Measurements from ENCODE around the gene KISS1.
A peak's percentile ranks its signal among the peaks of the same experiment; 100 is the strongest.

KISS1 gene

DNA sequence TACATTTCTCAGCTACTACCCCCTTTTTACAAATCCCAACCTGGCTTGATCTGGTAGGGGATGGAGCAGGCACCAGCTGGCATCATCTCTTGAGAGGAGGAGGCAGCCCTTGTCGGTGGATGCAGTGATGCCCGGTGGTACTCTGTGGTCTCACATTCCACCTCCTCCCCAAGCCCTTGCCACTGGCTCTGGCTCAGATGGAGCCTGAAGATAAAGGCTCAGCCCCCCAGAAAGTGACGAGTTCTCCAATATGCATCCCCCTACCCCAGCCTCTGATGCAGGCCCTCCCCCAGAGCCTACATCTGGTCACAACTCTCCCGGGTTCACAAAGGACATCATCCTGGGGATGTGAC, 21.3 kb upstream of the KISS1 start:
- no peak for DNase-seq

- no peak for DNase-seq
These were observed 20.8 kb upstream of the KISS1 start for GRCh38 chr1:204216880-204217647.

- DNase-seq, result no peak
These were observed 19.9 kb upstream of the KISS1 start for GRCh38 chr1:204216236-204216635.

DNA sequence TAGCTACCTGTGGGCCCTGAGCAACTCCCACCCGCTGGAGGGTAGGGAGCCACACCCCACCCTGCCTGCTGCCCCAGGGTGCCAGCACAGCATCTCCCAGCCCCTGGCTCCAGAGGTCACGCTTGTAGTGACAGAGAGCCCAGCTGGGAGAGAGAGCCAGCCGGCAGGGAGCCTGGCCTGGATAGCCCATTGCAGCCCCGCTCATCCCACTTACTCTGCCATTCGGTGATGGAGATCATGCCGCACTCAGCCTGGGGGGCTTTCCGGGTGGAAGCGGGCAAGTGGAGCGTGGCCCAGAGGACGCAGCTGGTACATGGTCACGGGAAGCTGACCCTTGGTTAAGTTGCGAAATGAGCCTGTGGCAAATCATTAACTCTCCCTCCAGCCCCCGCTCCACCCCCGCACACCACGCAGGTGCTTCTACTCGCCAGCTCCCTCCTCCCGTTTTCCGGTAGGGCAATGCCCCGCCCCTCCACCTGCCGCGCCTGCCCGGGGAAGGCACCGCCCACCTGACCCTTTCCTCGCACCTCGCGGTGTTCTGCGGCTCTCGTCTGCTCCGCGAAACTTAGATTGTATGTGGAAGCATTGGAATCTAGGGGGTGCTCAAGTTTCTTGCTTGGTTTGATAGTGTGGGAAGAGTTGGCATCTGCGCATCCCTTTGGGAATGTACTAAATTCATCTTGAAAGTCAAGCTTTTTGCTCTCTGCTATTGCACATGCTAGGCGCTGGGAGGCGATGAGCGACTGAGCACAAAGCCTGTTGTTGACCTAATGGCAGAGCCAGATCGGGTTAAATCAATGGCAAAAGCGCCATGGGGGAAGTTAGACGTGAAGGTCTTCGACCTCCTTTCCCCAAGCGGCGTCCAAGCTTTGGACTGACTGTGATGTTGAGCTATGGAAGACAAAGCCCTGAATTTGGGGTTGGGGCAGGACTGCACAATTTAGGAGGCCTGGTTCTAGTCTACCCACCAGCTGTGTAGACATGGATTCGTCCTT, 17.7 kb upstream of the KISS1 start, which contains the start of gene GOLT1A:
Gene GOLT1A, minus strand, starts transcription at position 321 of the 995 bp plus-strand sequence. Its CDS starts 82 bp downstream, at position 239.
- peak; percentile 72 to 79 (median 74) for DNase-seq

DNA sequence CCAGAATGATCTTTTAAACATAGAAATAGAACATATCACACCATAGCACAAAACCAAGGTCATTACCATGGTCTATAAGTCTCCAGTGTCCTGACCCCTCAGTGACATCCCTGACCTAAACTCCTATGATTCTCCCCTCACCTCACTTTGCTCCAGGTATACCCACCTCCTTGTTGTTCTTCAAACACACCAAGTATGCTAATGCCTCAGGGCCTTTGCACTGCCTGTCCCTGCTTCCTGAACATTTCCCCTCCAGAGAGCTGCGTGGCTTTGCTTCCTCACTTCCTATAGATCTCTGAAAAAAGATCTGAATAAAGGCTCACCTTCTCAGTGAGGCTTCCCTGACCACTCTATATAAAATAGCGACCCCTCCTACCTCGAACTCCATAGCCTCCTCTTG, 16.4 kb upstream of the KISS1 start:
- no peak for DNase-seq

- no peak for DNase-seq
These were observed 14.8 kb upstream of the KISS1 start for GRCh38 chr1:204211046-204211445.

GRCh38 chr1:204207136-204207616, 10.9 kb upstream of the KISS1 start:
- DNase-seq, result peak; percentile 55 to 81 (median 73)

DNA sequence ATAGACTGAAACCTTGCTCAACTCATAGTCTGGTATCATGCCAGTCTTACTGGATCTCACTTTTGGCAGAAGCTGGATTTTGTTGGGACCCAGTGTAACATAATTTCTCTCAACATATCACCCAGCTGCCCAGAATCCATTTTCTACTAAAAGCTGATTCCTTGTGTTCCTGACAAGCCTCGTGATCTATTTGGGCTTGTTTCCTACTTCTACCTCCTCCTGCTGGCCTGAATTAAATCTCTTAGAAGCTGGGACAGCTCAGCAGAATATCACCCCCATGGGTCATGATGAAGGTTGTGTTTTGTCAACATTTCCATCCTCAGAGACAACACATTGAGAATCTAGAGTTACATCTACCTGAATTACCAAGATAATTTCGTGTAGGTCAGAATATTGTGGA, 9.8 kb upstream of the KISS1 start:
- DNase-seq, result peak in 1 of 3 donors; percentile 8

- DNase-seq, result no peak
These were observed 9.2 kb upstream of the KISS1 start for GRCh38 chr1:204205486-204205885.

DNA sequence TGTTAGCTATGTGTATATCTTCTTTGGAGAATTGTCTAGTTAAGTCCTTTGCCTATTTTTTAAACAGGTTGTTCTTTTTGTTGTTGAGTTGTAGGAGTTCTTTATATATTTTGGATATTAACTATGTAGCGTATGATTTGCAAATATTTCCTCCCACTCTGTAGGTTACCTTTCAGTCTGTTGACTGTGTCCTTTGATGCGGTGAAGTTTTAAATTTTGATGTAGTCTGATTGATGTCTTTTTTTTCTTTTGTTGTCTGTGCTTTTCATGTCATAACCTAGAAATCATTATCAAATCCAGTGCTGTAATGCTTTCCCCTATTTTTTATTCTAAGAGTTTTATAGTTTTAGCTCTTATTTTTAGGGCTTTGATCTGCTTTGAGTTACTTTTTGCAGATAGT, 8.7 kb upstream of the KISS1 start:
- no peak for DNase-seq

GRCh38 chr1:204203206-204203767, 7.0 kb upstream of the KISS1 start:
- no peak for DNase-seq

DNA sequence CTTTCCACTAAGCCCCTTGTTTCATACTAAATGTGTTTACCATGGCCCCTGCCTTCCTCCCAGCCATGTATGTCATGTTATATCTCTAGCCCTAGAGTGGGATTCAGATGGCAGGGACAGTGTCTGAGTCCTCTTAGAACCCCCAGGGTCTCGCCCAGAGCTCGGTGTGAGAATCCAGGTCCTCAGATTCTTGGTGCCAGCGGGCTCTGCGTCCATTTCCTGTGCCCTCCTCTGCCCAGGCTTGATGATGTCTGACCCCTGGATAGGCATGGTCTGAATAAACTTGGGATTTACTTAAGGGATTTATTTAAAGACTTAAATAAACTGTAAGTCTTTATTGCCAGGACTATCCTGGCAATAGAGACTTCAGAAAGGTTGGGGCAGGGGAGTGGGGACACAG, 6.2 kb upstream of the KISS1 start:
- DNase-seq, result no peak

- no peak for DNase-seq
These were observed 5.2 kb upstream of the KISS1 start for GRCh38 chr1:204201348-204202040.

- DNase-seq, result no peak
These were observed 3.3 kb upstream of the KISS1 start for GRCh38 chr1:204199579-204199978.

GRCh38 chr1:204198348-204199340, 2.4 kb upstream of the KISS1 start:
- DNase-seq, result no peak

- DNase-seq, result no peak
These were observed 777 bp upstream of the KISS1 start for GRCh38 chr1:204197068-204197467.

DNA sequence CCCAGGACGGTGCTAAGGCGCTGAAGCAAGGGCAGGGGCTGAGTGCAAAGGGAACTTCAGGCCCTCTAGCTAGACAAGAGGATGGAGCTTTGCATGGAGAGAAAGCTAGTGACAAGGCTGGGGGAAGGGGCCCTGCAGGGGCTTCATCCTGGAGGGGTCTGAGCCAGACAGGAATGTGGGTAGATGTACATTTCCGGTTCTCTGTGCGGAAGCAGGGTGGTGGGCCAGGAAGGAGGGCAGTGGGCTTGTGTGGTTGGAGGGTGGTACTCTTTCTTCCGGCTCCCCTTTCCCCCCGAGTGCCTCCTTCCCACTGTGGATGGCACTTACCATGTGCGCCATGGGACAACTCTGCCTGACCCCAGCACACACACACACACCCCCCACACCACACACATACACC, 1.5 kb downstream of the KISS1 start:
- no peak for DNase-seq

GRCh38 chr1:204194080-204194479, 2.2 kb downstream of the KISS1 start:
- DNase-seq, result no peak

DNA sequence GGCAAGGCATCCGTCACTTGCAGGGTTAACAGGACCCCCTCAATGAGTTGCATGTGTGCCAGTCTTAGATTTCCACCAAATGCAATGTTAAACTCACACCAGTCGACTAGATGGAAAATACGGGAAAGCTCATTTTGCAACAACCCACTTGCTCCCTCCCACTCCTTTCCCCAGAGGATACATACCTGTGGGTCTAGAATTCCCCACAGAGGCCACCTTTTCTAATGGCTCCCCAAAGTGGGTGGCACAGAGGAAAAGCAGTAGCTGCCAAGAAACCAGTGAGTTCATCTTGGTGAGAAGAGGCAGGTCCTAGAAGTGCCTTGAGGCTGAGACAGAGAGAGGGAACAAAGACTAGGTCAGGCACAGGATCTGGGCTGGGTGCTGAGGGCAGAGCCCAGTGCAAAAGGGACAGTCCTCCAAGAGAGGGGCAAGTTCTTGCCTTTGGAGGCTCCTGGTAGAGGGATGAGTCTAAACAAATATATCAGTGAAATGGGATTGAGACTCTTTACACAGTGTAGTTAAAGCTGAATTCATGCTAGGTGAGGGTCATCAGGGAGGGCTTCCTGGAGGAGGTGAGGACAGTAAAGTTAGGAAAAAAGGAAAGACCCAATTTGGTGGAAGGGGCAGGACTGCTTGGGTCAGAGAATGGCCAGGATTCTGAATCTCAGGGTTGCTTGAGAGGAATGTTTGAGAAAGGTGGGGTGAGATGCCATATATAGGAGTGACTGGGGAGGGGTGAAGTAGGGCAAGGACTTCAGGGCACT, 3.5 kb downstream of the KISS1 start:
- DNase-seq, result no peak

DNA sequence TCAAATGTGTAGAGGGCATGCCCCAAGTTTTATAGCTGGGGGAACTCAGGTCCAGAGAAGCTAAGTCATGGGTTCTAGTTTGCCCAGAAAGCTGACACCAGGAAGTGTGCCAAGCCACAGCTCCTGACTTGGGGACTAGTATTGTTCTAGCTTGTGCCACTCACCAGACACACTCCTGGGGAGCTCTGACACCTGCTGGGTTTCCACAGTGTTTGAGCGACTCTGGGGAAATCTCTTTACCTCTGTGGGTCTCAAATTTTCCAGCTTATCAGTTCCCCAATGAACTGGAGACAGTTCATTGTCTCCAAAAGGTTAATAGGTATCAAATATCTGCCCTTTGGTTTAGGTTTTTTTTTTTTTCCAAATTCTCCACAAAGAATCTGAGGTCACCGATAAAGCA, 4.2 kb downstream of the KISS1 start:
- no peak for DNase-seq

DNA sequence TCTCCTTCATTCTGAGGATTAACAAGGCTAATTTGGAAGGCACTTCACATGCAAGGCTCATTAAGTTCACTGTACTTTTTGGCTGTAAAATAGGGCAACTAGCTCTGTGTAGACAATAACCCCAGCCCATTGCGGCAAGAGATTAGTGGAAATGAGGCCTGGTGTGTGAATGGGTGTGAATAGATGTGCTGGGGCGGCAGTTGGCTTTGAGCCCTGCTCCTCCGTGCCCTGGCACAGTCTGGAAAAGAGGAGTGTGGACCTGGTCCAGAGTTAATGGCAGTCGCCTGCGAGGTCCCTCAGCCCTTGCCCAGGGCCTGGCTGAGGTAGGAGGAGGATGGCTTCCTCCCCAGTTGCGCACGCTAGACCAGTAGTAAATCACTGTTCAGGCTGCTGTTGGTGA, 4.8 kb downstream of the KISS1 start:
- DNase-seq, result no peak
